IMR-90 (cell line): ENCODE results near the gene NAV2. TPM values are rescaled to one million over a fixed set of nuclear protein-coding genes. Genes with fewer than 3 reads are reported as not detected.

ENCODE experiments used
- ATAC-seq: fragments of 200-7000 bp; cut with Tn5 transposase; 2 replicates; pipeline ENCODE4 v1.9.1; 2020; ENCODE audit warnings: low read depth, mild to moderate bottlenecking, moderate library complexity
- BruUV-seq: library from RNA; stranded (reverse); fragments of 400-500 nt; replicated peaks from 2 replicates; lab custom pipeline; 2021; lab: Mats Ljungman, UMichigan
- CTCF ChIA-PET: fragments of 300-600 bp; formaldehyde crosslinking; extraction: SDS; loops from one replicate; lab custom pipeline; 2021; ENCODE audit warnings: antibody characterized with exemption; lab: Yijun Ruan, JAX
- POLR2A ChIA-PET: fragments of 300-600 bp; sonication (Branson Sonifier 250); formaldehyde crosslinking; loops from one replicate; lab custom pipeline; 2022; ENCODE audit warnings: antibody characterized with exemption; ENCODE audit not compliant: unreplicated experiment; lab: Charles Lee
- DNase-seq: peaks from one replicate; pipeline ENCODE4 v3.0.0; 2013
- H2AFZ ChIP-seq: replicated peaks from 2 replicates; pipeline ENCODE3; 2013; ENCODE audit warnings: low read length, mild to moderate bottlenecking; ENCODE audit not compliant: poor library complexity
- H2AK5ac ChIP-seq: 2 replicates; pipeline ENCODE4 v1.6.1; 2013; ENCODE audit warnings: low read depth, low read length, inconsistent platforms
- H2AK9ac ChIP-seq: replicated peaks from 2 replicates; pipeline ENCODE3; 2013; ENCODE audit warnings: mild to moderate bottlenecking, low read depth, low read length, moderate library complexity; ENCODE audit not compliant: poor library complexity
- H2BK120ac ChIP-seq: 2 replicates; pipeline ENCODE4 v1.6.1; 2013; ENCODE audit warnings: low read depth, low read length, inconsistent platforms
- H2BK15ac ChIP-seq: 3 replicates; pipeline ENCODE4 v1.6.1; 2013; ENCODE audit warnings: low read depth, low read length, inconsistent platforms
- H2BK20ac ChIP-seq: 2 replicates; pipeline ENCODE4 v1.6.1; 2013; ENCODE audit warnings: low read depth, mild to moderate bottlenecking, inconsistent platforms, low read length, moderate library complexity
- H2BK5ac ChIP-seq: 2 replicates; pipeline ENCODE4 v1.6.1; 2013; ENCODE audit warnings: mild to moderate bottlenecking, low read depth, low read length, inconsistent platforms; ENCODE audit not compliant: poor library complexity, severe bottlenecking
- H3K14ac ChIP-seq: replicated peaks from 2 replicates; pipeline ENCODE4 v1.6.1; 2013; ENCODE audit warnings: low read depth, low read length, inconsistent platforms
- H3K18ac ChIP-seq: 2 replicates; pipeline ENCODE4 v1.6.1; 2013; ENCODE audit warnings: low read depth, low read length, control low read depth
- H3K23ac ChIP-seq: 2 replicates; pipeline ENCODE4 v1.6.1; 2013; ENCODE audit warnings: low read depth, low read length, inconsistent platforms
- H3K27ac ChIP-seq: 2 replicates; pipeline ENCODE4 v1.5.1; 2013; ENCODE audit warnings: mild to moderate bottlenecking, control low read depth, low read length; ENCODE audit not compliant: insufficient read depth
- H3K27me3 ChIP-seq: 2 replicates; pipeline ENCODE4 v1.6.1; 2013; ENCODE audit warnings: low read length; ENCODE audit not compliant: control insufficient read depth, insufficient read depth
- H3K36me3 ChIP-seq: 2 replicates; pipeline ENCODE4 v1.6.1; 2013; ENCODE audit warnings: low read length, mixed read lengths; ENCODE audit not compliant: control insufficient read depth, insufficient read depth
- H3K4ac ChIP-seq: 2 replicates; pipeline ENCODE4 v1.6.1; 2013; ENCODE audit warnings: low read depth, low read length, inconsistent platforms
- H3K4me1 ChIP-seq: 2 replicates; pipeline ENCODE4 v1.6.1; 2013; ENCODE audit warnings: low read length, mixed read lengths; ENCODE audit not compliant: control insufficient read depth, insufficient read depth
- H3K4me2 ChIP-seq: 2 replicates; pipeline ENCODE4 v1.6.1; 2013; ENCODE audit warnings: low read depth, mild to moderate bottlenecking, control low read depth, low read length, moderate library complexity
- H3K4me3 ChIP-seq: 2 replicates; pipeline ENCODE4 v1.5.1; 2013; ENCODE audit warnings: low read depth, mild to moderate bottlenecking, control low read depth, low read length, moderate library complexity; ENCODE audit not compliant: insufficient read depth
- H3K56ac ChIP-seq: 2 replicates; pipeline ENCODE4 v1.6.1; 2013; ENCODE audit warnings: low read length, inconsistent platforms; ENCODE audit not compliant: insufficient read depth; ENCODE audit errors: extremely low read depth
- H3K79me1 ChIP-seq, 2 experiments: 2 replicates each; pipeline ENCODE4 v1.6.1; 2013; ENCODE audit warnings: low read length in 2 of 2, inconsistent platforms in 1 of 2, low read depth in 1 of 2
- H3K9ac ChIP-seq: 2 replicates; pipeline ENCODE4 v1.6.1; 2013; ENCODE audit warnings: low read depth, low read length, control low read depth
- H3K9me1 ChIP-seq: 2 replicates; pipeline ENCODE4 v1.6.1; 2013; ENCODE audit warnings: low read length, inconsistent platforms; ENCODE audit not compliant: insufficient read depth
- H3K9me3 ChIP-seq: 2 replicates; pipeline ENCODE4 v1.6.1; 2013; ENCODE audit warnings: low read length; ENCODE audit not compliant: control insufficient read depth, insufficient read depth
- H4K20me1 ChIP-seq: 2 replicates; pipeline ENCODE4 v1.6.1; 2013; ENCODE audit warnings: low read length, inconsistent platforms; ENCODE audit not compliant: insufficient read depth
- H4K5ac ChIP-seq: 2 replicates; pipeline ENCODE4 v1.6.1; 2013; ENCODE audit warnings: mild to moderate bottlenecking, low read depth, low read length, control low read depth
- H4K8ac ChIP-seq, 2 experiments: 2 replicates each; pipeline ENCODE4 v1.6.1; 2013; ENCODE audit warnings: low read depth in 2 of 2, low read length in 2 of 2, control low read depth in 1 of 2, inconsistent platforms in 1 of 2
- H4K91ac ChIP-seq: 2 replicates; pipeline ENCODE4 v1.6.1; 2013; ENCODE audit warnings: low read depth, low read length, inconsistent platforms; ENCODE audit not compliant: insufficient read depth
- BHLHE40 ChIP-seq: fragments of 150-350 bp; IDR thresholded peaks from 2 replicates; pipeline ENCODE4 v1.6.1; 2016; ENCODE audit warnings: mild to moderate bottlenecking, low read depth, low read length
- CEBPB ChIP-seq: IDR thresholded peaks from 2 replicates; pipeline ENCODE4 v1.6.1; 2012; ENCODE audit warnings: low read depth, low read length, improper control_type of control experiment
- CHD1 ChIP-seq: IDR thresholded peaks from 2 replicates; pipeline ENCODE4 v1.6.1; 2012; ENCODE audit warnings: low read depth, low read length, improper control_type of control experiment
- MAFK ChIP-seq: IDR thresholded peaks from 2 replicates; pipeline ENCODE4 v1.6.1; 2012; ENCODE audit warnings: low read depth, low read length, improper control_type of control experiment
- NFE2L2 ChIP-seq: fragments of 150-350 bp; IDR thresholded peaks from 2 replicates; pipeline ENCODE4 v1.6.1; 2016; ENCODE audit warnings: low read depth, mild to moderate bottlenecking, low read length
- RAD21 ChIP-seq: IDR thresholded peaks from 2 replicates; pipeline ENCODE4 v1.6.1; 2012; ENCODE audit warnings: low read length, improper control_type of control experiment
- RCOR1 ChIP-seq: IDR thresholded peaks from 2 replicates; pipeline ENCODE4 v1.6.1; 2012; ENCODE audit warnings: mild to moderate bottlenecking, low read length, improper control_type of control experiment; ENCODE audit not compliant: insufficient replicate concordance
- WGBS, 2 experiments: methylation state at CpG; one replicate each; pipeline versions ENCODE4 v1.1.5 to v1.1.7; 2013; ENCODE audit warnings: missing lambda C conversion rate in 2 of 2; ENCODE audit not compliant: insufficient read length in 1 of 2; ENCODE audit errors: extremely low coverage in 2 of 2; 5-methylcytosine and 5-hydroxymethylcytosine counted together
- dilution Hi-C: fragments of 300-500 bp; cut with HindIII; formaldehyde crosslinking; loops from one replicate; pipeline ENCODE4 v1.14.3; 2018; ENCODE audit warnings: low sequenced_read_pairs; ENCODE audit not compliant: unreplicated experiment
- in situ Hi-C: fragments of 300-500 bp; cut with MboI; formaldehyde crosslinking; loops from 3 replicates; pipeline ENCODE4 v1.14.3; 2019; ENCODE audit warnings: low sequenced_read_pairs, inconsistent platforms, mixed read lengths
- intact Hi-C: fragments of 100-400 bp; cut with micrococcal nuclease; formaldehyde crosslinking; loops from 2 replicates; pipeline ENCODE4 v1.10.0; 2022
- polyA plus RNA-seq, 3 experiments: library from polyadenylated mRNA; depleted of rRNA; stranded (reverse); fragments of >200 nt; gene quantifications; 2 replicates each; pipeline ENCODE4 v1.2.3, GENCODE V29; 2012; ENCODE audit warnings: low replicate concordance in 1 of 3
- total RNA-seq: library from RNA; depleted of rRNA; stranded (reverse); fragments of >200 nt; gene quantifications from 2 replicates; pipeline ENCODE4 v1.2.3, GENCODE V29; 2012

The NAV2 gene
- total and polyA plus RNA-seq, 2 of the 4 experiments (the other 2 are of a cell fraction), result 4.5 to 12.6 TPM

- Histone ChIP-seq H3K4me1 (no peaks in the 10 kb centered on the region), H3K27me3 (peaks cover 70% of the 10 kb centered on the region), H2BK15ac (no peak overlapping the region), H3K18ac (no peak overlapping the region), H2BK120ac (no peak overlapping the region), H2AFZ (no peak overlapping the region), H4K20me1 (no peaks in the 10 kb centered on the region; the same call in 1 of the 2 replicates), H3K79me1 (no peaks in the 10 kb centered on the region), H3K9me3 (peaks cover 11% of the 10 kb centered on the region), H2AK5ac (no peak overlapping the region), H4K91ac (no peak overlapping the region), H3K27ac (no peak overlapping the region), H3K4me3 (no peak overlapping the region), H4K8ac (no peak overlapping the region), H4K5ac (no peak overlapping the region), H3K14ac (no peak overlapping the region), H2BK5ac (no peak overlapping the region), H2AK9ac (no peak overlapping the region), H3K4ac (no peak overlapping the region), H3K56ac (no peak overlapping the region), H3K36me3 (no peaks in the 10 kb centered on the region), H3K9me1 (no peaks in the 10 kb centered on the region), H3K4me2 (no peak overlapping the region), H2BK20ac (no peak overlapping the region), H3K23ac (no peak overlapping the region), H3K9ac (no peak overlapping the region)
- dilution Hi-C loops, result no loop called here
- POLR2A ChIA-PET, result no interaction called here
- CTCF ChIA-PET, result no interaction called here
- intact Hi-C loops, result loop anchor here (10.0 kb wide), 1 partner anchor 438 kb away; the partner anchor contains the start of gene SLC6A5
- DNase-seq, result no peak
- 4% methylated on average over 5 of the region's 51 CpGs; no CpG with 5 or more reads in 1 of the 2 experiments for WGBS, 2 experiments
- TF ChIP-seq CHD1 (no peak), CEBPB (no peak), RAD21 (no peak), BHLHE40 (no peak), NFE2L2 (no peak), RCOR1 (no peak), MAFK (no peak)
- no TSS peak for BruUV-seq
- in situ Hi-C loops, result no loop called here
- ATAC-seq, result no peak
Measured at GRCh38 chr11:20156280-20156875, 443.7 kb downstream of the NAV2 start.
